Islet precursor cell (in vitro differentiated cells): ENCODE data around the gene APCDD1.
"Not testable (repeated sequence)": the region's sequence is repeated elsewhere in the genome, so short reads cannot be mapped to it uniquely, and the experiment has no call there.

Experiments used
- DNase-seq: peaks from one replicate; pipeline ENCODE4 v3.0.0-alpha.2; 2018

APCDD1 gene

GRCh38 chr18:10497206-10497749 is 42.8 kb downstream of the APCDD1 start:
- no peak for DNase-seq

DNA sequence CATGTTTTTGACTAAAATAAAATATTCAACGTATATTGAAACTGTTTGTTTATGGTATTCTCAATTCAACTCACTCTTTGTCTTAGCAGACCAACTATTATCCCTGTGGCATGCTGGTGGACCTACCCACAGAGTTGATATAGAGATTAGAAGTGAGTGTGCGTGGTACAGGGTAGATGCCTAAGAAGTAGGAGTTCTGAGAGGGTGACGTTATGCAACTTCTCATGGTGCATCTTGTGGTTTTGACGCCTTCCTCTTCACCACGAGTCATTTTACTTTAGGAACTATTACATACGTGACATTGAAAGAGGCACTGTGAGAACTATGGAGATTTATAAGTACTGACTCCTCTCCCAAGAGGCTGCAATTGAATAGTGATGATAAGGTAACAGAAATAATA is 44.8 kb downstream of the APCDD1 start:
- DNase-seq, result no peak

GRCh38 chr18:10500038-10500437 is 45.6 kb downstream of the APCDD1 start:
- no peak for DNase-seq

DNA sequence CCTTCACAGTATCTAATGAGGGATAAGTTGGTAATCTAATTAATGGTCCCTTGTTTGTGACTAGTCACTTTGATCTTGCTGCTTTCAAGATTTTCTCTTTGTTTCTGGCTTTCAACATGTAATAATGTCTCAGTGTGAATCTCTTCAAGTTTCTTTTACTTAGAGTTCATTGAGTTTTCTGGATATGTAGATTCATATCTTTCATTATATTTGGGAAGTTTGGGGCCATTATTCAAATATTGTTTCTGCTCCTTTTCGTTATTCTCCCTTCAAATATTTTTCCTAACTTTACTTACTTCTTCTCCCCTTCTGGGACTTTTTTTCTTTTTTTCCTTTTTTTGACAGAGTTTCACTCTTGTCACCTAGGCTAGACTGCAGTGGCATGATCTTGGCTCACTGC is 50.3 kb downstream of the APCDD1 start:
- no peak for DNase-seq

- DNase-seq, result not testable (repeated sequence)
Observed at GRCh38 chr18:10505892-10506291, 51.5 kb downstream of the APCDD1 start.

DNA sequence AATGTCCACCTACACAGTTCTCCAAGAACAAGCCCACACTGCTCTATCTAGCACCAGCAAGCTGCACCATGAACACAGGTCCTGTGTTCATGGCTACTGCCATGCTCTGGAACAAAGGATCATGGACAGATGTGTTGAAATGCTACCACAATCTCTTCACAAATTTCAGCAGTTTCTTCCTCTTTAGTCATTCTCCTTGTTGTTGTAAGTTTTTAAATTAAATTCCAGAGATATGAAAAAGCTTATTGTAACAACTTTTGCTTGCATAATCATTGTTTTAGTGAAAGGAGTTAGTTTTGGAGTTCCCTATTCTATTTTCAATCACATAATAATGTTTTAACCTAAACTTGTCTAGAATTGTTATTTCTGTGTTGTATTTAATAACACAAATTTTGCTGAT is 54.2 kb downstream of the APCDD1 start:
- no peak for DNase-seq

DNA sequence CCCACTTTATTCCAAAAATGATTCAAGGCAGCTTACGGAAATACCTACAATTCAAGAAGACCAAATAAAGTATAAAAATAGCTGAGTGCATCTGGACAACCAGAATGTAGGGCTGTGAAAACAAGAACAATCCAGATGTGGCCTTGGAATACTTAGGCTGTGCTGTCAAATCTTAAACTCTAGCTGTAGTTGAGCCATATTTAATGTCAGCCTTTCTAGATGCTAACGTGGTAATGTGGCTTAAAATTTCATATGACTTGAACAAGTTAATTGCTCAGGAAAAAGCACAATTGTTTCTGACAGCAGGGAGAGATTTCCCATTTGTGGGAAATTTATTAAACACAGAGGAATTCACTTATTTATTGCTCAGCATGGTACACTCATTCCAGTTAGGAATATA is 56.8 kb downstream of the APCDD1 start:
- DNase-seq, result no peak

DNA sequence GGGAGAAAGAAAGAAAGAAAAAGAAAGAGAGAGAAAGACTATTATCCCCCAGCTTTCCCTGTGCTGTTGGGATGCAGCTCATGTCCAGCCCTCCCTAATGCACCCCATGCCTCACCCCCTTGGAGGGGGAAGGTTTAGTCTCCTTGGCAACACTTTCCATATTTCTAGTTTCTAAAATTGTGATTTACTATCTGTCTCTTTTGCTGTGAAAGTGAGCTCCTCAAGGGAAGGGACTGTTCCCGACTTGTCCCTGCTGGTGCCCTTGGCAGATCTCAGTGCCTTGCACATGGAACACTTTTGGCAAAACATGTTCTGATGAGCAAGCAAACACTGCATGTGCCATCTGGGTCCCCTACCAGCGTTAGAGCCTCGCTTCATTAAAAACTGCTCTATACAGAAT is 59.6 kb downstream of the APCDD1 start:
- DNase-seq, result no peak

GRCh38 chr18:10514601-10515000 is 60.2 kb downstream of the APCDD1 start:
- DNase-seq, result no peak

DNA sequence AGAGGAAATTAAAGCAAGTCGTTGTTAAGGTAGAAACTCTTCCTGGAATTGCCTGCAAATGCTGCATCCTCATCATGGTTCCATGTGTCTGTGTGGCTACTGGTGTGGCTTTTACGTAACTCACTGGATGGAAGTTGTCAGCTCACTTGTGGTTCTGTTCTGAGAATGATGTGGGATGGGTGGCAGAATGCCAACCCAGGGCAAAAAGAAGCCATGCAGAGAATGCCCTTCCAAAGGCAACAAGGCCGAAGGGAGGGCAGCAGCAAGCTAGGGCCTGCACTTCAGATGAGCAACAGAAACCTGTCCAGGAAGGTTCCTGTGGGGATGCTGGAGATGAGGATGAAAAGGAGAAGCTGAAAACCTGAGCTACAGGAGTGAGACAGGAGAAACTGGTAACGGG is 61.0 kb downstream of the APCDD1 start:
- DNase-seq, result no peak

DNA sequence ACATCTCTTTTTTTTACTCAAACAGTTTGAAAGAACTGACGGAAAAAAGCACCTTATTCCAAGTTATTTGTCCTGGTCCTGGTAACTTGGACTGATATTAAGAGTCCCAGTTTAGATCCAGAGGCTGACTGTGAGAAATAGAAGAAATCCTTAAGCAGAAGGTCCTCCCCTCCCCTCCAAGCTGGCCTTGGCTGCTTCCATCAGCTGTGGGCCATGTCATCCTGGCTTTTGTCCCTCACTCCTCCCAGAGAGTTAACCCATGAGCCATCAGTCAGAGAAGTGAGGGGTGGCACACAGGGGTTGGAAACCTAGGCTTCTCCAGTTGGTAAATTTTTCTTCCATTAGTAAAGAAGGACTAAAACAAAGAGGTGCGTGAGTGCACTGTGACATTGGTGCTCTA is 61.6 kb downstream of the APCDD1 start:
- DNase-seq, result no peak

GRCh38 chr18:10518595-10519255 is 64.3 kb downstream of the APCDD1 start:
- no peak for DNase-seq

DNA sequence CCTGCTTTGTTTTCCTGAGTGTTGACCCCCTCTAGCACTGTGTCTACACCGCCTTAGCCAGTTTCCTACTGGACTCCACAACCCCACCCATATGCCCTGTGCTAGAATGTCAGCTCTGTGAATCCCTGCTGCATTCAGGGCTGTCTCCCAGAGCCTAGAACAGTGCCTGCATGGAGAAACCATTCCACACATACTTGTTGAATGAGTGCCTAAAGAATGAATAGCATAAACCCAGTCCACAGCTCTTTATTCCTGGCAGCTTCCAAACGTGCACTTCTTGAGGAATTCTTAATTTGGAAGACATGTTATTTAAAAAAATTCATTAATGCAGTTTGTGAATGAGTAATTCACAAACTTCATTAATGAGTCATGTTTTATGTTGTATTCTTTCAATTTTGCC is 64.9 kb downstream of the APCDD1 start:
- DNase-seq, result no peak

- DNase-seq, result peak; percentile 86
Observed at GRCh38 chr18:10519999-10520935, 65.8 kb downstream of the APCDD1 start.

GRCh38 chr18:10521566-10521965 is 67.1 kb downstream of the APCDD1 start:
- no peak for DNase-seq

DNA sequence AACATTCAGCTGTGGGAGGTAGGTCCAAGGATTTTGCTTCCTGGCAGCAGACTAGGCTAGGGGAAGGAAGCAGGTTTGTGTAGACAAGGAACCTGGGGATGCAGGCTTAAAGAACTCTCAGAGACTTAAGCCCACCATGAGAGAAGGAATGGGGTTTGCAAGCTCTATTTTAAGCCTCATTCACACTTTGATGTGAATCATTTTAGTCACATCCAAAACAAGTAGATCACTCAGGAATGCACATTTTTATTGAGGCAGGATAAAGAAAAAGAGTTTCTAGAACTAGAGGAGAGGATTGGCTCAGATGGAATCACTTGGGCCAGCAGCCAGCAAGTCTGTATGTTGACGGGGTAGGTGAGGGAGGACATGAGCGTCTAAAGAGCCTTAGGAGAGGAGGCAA is 68.1 kb downstream of the APCDD1 start:
- no peak for DNase-seq

GRCh38 chr18:10523544-10523943 is 69.1 kb downstream of the APCDD1 start:
- no peak for DNase-seq

- no peak for DNase-seq
Observed at GRCh38 chr18:10524507-10525370, 70.3 kb downstream of the APCDD1 start.

GRCh38 chr18:10525371-10525691 is 70.9 kb downstream of the APCDD1 start:
- no peak for DNase-seq

DNA sequence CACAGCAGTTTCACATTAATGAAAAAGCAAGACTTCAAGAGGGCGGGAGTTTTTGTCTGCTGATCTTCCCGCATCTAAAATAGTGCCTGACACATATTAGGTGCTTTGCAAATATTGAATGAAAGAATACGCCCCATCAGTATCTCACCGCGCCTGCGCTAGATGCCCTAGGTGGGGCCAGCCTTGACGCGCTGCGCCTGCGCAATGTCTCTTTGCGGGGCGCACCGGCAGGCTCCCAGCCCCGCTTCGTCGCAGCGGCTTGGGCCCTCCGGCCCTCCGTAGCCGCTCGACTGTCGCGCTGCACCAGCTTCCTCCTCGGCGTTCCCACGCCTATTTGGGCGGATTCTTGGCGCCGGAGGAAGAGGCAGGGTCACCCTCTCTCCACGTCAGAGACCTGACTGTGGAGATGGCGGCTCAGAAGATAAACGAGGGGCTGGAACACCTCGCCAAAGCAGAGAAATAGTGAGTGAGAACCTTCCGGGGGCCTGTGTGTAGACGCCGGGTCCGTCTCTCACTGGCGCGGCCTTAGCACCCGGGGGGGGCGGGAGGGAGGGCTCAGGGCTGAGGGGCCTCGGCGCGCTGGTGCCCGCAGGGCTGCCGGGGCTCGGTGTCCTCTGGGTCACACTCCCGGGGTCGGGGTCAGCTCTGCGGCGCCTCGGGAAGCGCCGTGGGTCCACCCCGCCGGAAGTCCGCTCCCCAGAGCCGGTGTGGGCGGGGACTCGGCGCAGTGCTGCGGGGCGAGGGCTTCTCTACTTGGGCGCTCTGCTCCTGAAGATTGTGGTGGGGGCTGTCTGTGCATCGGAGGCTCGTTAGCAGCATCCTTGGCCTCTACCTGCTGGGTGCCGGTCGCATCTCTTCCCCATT is 71.5 kb downstream of the APCDD1 start, which contains the start of gene NAPG:
Gene NAPG, plus strand, starts transcription at position 331 of the 864 bp plus-strand sequence. Its CDS starts 76 bp downstream, at position 407.
- DNase-seq, result peak; percentile 96

- DNase-seq, result no peak
Observed at GRCh38 chr18:10526561-10526949, 72.1 kb downstream of the APCDD1 start.

DNA sequence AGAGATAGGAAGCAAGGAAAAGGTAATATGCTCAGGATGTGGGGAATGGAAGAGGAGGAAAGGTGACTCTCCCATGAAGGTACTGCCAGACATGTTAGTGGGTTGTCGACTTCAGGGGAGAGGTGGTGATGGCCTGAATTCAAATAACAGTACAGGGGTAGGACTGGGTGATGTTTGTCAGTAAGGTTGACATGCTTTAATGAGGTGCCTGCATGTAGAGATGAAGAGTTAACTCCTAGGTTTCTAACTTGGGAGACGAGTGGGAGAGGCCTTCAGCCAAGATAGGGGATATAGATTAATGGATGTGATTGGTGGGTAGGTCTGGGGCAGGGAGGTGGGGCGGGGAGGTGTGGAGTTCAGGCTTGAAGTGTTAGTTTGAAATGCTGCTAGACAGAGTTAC is 74.0 kb downstream of the APCDD1 start:
- DNase-seq, result no peak
